ENCODE measurements around the gene SCARB2.
"Not testable (repeated sequence)": the region's sequence is repeated elsewhere in the genome, so short reads cannot be mapped to it uniquely, and the experiment has no call there.

SCARB2 gene

GRCh38 chr4:76213415-76214176, at the start of gene SCARB2:
SCARB2 (minus strand) TSS chr4:76213824; CDS start chr4:76213543, 281 bp downstream.
- peak in 55 of 56 donors; percentile 39 to 92 (median 82) for DNase-seq

GRCh38 chr4:76260571-76260970, 46.9 kb upstream of the SCARB2 start:
- no peak for DNase-seq

GRCh38 chr4:76257824-76258223, 44.2 kb upstream of the SCARB2 start:
- peak in 4 of 56 donors; percentile 1 to 17 (median 2) for DNase-seq

GRCh38 chr4:76256968-76257367, 43.3 kb upstream of the SCARB2 start:
- no peak for DNase-seq

GRCh38 chr4:76256032-76256431, 42.4 kb upstream of the SCARB2 start:
- no peak for DNase-seq

GRCh38 chr4:76253511-76253910, 39.9 kb upstream of the SCARB2 start:
- no peak for DNase-seq

GRCh38 chr4:76252271-76252653, 38.6 kb upstream of the SCARB2 start:
- no peak for DNase-seq

- peak in 54 of 56 donors; percentile 4 to 80 (median 48) for DNase-seq
Observed at GRCh38 chr4:76251441-76252270, 38.0 kb upstream of the SCARB2 start, which contains the start of gene FAM47E. FAM47E (plus strand) TSS chr4:76251721; CDS start chr4:76251747, 26 bp downstream.

- DNase-seq, result peak in 6 of 56 donors; percentile 6 to 39 (median 18)
Observed at GRCh38 chr4:76250962-76251361, 37.3 kb upstream of the SCARB2 start.

GRCh38 chr4:76246852-76247251, 33.2 kb upstream of the SCARB2 start:
- no peak for DNase-seq

GRCh38 chr4:76246025-76246424, 32.4 kb upstream of the SCARB2 start:
- DNase-seq, result peak in 2 of 56 donors; percentile 1 to 3

GRCh38 chr4:76243877-76244276, 30.3 kb upstream of the SCARB2 start:
- not testable (repeated sequence) for DNase-seq

GRCh38 chr4:76240236-76240635, 26.6 kb upstream of the SCARB2 start:
- no peak for DNase-seq

GRCh38 chr4:76238701-76239100, 25.1 kb upstream of the SCARB2 start:
- DNase-seq, result no peak

GRCh38 chr4:76238236-76238635, 24.6 kb upstream of the SCARB2 start:
- DNase-seq, result no peak

- no peak for DNase-seq
Observed at GRCh38 chr4:76235915-76236314, 22.3 kb upstream of the SCARB2 start.

- DNase-seq, result no peak
Observed at GRCh38 chr4:76235407-76235806, 21.8 kb upstream of the SCARB2 start.

GRCh38 chr4:76234679-76235044, 21.0 kb upstream of the SCARB2 start:
- no peak for DNase-seq

GRCh38 chr4:76233967-76234678, 20.5 kb upstream of the SCARB2 start:
- DNase-seq, result peak in 3 of 56 donors; percentile 2 to 11 (median 3)

GRCh38 chr4:76233529-76233928, 19.9 kb upstream of the SCARB2 start:
- DNase-seq, result no peak

- DNase-seq, result no peak
Observed at GRCh38 chr4:76233083-76233482, 19.5 kb upstream of the SCARB2 start.

- no peak for DNase-seq
Observed at GRCh38 chr4:76232681-76233080, 19.1 kb upstream of the SCARB2 start.

Data from nucleus accumbens (tissue), 56 donors.